Measurements from ENCODE around the gene IGSF21.

Gene IGSF21

DNA sequence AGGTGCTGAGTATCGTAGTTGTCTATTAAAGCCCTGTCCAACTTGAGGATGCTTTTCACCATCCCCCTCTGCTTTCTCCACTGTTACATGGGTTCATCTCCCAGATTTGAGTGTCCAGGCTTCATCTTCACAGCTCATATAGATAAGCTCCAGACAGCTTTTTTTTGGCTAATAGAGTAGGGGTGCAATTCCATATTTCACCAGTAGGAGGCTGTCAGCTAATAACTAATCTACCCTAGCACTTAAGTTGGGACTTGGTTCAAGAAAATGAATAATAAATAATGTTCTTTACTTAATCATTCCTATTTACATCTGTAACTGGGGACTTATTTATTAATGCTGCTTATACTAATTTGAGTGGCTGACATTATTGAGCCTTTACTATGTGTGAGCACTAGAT lies 124.5 kb downstream of the IGSF21 start:
- no peak for DNase-seq

DNA sequence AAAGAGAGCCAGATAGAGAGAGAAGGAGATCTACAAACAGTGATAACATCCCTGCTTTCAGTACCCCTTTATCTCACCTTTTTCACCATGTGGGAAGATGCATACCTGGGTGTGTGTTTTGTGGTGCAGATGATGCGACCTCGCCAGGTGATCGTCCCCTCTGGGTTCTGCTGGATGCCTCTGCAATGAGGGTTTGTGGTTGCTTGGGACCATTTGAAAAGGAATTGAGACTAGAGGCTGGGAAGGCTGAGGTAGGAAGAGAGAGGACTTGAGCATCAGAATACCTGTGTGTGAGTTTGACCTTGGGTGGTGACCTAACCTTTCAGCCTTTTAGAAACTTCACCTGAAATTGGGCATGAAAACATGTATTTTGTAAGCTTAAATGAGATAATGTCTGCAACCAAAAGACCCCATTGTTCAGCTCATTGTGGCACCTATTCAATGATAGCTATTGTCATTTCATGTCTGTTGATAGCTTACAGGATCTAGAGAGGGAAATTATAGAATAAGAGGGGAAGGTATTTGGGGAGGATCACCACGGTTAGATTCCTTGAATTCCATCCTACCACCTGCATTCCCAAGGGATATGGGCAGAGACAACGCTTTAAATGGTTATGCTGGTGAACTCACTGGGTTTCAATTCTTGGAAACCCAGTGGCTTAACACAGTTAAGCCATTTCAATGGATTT lies 125.7 kb downstream of the IGSF21 start:
- DNase-seq = no peak

DNA sequence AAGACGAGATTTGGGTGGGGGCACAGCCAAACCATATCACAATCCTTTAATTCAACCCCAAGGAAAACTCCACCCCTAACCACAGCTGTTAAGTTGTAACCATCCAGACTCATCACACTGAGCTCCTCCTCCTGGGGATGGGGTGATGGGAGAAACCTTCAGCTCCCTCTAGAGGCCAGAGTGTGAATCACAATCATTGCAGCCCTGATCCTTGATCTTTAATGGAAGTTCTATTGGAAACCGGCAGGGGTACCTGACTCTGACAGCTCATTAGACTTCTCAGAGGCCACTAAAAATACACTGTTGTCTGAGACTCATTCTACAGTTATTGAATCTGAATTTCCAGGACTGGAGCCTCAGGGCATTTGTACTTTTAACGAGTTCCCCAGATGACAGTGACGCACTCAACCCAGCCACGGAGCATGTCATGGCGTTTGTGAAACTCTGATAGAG lies 127.2 kb downstream of the IGSF21 start:
- no peak for DNase-seq

DNA sequence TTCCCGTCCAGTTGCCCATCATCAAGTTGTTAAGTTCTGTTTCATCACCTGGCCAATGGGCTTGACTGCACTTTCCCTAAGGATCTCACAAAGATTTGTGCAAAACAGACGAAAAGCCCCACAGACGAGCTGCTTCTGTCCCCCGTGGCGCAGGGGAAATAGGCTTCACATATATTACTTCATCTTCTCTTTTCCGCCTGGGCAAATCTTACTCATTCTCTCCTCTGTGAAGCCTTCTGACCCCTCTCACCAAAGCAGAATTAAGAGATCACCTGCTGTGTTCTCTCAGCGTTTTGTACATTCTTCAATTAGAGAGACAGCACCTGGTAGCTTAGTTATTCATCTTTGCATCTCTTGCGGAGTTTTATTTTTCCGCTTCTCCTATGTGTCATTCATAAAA lies 129.8 kb downstream of the IGSF21 start:
- no peak for DNase-seq

DNA sequence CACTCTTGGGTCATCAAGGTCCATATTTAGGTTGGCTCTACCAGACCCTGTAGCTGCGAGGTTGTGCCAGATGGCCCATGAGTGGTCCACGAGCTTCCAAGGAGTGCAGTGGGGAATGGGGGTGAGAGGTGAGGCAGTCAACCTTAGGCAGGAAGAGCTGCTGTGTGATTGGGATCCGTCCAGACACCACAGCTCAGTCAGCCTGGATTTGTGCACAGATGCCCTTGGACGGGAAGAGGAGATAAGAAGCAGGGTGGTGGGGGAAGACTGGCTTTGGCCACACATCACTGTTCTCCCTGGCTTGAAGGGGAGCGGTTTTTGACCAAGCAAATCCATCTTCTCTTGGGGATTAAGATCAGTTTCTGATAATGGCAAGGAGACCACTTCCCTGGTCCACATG lies 130.6 kb downstream of the IGSF21 start:
- no peak for DNase-seq

DNA sequence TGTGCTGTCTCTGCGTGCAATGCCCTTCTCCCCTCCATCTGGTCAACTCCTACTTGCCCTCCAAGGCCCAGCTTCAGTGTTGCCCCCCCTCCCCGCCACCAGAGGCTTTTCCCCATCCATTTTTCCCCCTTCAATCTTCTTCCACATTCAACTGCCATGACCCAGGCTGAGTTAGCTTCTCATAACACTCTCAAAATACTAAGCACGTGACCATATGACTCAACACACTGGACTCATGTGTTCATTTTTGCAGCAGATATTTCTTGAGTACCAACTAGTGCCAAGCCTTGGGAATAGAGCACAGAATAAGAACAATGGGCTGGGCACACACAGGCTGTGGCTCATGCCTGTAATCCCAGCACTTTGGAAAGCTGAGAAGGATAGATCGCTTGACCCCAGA lies 132.1 kb downstream of the IGSF21 start:
- no peak for DNase-seq

DNA sequence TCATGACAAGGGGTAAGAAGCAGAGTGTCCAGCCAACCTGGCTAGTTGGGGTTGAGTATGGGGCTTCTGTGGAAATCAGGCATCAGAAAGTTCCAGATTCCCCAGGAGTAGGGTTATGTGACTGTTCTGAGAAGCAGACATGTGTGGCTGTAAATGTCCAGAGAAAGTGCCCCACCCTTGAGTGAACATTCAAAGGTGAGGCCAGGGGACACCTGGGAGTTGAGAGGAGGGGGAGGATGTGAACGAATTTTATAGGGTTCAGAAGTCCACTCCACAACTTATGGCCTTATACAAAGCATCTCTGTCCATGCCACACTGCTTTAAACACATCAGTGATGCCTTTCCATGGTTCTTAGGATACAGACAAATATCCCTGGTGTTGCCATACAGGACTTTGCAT lies 133.3 kb downstream of the IGSF21 start:
- no peak for DNase-seq

DNA sequence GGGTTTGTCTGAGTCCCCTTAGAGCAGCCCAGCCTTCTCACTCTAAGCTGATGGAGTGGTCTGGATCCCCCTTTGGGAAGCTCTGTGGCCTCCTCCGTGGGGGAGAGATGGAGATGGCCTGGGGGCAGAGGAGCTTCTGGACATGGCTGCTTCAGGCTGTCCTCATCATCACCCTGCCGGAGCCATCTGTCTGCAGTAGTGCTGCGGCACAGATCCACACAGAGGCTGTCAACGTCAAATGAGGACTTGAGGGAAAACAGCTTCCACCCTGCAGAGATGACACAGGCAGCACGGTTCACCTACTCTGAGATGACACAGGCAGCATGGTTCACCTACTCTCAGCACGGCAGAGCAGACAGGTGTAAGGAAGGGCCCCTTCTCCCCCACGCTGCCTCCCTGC lies 134.3 kb downstream of the IGSF21 start:
- no peak for DNase-seq

DNA sequence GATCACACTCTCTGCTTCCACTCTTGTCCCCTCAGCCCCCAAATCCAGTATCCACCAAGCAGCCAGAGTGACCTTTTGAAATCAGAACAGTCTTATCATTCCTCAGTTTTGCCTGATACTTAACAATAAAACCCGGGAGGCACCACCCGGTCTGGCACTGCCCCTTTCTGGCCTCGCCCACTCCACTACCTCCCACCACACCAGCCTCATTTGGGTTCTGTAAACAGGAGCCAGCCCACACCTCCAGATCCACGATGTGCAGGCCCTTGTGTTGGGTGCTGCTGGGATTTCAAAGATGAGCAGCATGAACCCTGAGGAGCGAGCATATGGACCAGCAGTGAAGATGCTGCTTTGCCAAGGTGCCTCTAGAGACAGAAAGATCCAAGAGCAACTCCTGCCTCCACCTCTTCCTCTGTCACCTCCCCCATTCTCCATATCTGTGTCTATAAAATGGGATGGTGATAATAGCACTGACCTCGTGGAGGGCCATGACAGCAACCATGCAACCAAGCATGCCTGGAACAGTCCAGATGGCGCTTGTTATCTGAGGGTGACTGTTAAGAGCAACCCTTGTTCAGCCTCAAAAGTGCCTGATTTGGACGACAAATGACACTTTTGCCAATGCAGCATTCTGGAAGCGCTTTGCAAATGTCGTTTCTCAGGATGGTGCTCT lies 136.0 kb downstream of the IGSF21 start:
- DNase-seq = no peak

DNA sequence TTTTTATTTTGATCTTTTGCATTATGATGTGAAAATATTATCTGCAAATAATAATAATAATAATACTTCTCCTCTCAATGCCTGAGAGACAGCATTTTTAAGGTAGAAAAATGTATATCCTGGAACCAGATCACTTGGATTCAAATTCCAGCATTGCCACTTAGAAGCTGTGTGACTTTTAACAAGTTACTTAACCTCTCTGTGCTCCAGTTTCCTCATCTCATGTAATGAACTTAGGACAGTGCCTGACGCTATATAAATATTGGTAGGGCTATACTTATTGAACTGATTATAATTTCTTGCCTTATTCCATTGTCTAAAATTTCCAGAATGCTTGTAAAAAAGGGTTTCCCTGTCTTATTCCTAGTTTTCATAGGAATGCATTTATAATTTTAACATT lies 137.2 kb downstream of the IGSF21 start:
- no peak for DNase-seq

DNA sequence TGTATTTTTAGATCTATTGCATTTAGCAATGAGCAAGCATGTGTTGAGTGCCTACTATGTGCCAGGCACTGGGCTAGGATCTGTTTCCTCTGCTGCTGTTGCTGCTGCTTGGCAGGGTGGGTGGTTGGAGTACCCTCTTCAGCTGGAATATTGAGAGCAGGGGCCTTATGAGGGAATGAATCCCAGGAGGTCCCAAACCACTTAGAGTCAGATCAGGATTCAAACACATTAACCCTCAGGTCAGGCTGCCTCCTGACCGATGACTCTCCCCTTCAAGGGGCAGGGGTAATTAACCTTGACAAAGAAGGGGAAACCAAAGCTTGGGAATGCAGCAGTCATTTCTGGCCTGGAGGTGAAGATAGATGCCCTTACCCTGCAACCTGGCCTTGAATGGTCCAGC lies 138.0 kb downstream of the IGSF21 start:
- DNase-seq = no peak

DNA sequence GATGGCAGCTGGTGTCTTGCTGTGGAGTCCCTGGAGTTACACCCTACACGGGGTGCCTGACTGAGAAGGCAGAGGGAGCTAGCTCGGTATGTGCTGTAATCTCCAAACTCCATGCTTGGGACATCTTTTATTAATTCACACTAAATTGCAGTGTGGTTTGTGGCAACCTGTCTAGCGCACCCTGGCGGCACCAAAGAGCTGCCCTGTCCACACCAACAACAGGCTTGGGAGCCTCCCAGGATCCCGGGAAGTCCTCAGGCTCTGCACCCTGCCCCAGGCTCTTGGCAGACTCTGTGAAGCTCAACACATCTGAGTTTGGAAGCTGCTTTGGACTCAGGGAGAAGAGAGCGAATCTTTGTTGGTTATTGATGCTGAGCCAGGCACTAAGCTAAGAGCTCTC lies 138.9 kb downstream of the IGSF21 start:
- DNase-seq = no peak

DNA sequence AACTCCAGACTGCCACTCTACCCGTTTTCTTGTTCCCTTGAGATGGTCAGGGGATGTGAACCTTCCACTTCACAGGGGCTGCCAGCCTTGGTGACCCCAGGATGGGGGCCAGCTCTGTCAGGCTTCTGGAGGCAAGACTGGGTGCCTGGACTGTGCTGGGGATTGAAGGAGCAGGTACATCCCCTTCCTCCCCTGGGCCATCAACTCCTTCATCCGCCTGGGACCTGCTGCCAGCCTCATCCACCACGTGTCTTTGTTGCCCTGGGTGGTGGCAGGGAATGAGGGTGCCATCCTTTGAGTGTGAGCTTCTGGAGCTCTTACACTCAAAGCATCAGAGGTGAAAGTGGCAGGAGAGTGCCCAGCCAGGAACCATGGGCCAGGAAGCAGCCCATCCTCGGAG lies 139.6 kb downstream of the IGSF21 start:
- DNase-seq = no peak

DNA sequence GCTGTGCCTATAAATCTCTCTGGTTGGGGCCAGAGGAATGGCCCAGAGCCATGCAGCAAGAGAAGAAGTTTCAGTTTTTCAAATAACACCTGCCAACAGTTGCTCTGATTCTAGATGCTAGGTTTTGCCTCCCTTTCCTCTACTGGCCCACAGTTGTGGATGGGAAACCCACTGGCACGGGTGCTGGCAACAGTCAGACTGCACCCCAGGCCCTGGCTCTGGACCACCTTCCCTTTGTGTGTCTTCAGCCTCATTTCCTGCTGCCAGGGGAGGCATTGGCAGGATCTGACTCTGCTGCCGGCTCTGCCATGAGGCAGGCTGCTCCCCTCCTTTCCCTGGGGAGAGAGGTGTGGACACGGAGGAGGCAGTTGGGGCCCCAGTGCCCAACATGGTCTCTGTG lies 142.0 kb downstream of the IGSF21 start:
- no peak for DNase-seq

DNA sequence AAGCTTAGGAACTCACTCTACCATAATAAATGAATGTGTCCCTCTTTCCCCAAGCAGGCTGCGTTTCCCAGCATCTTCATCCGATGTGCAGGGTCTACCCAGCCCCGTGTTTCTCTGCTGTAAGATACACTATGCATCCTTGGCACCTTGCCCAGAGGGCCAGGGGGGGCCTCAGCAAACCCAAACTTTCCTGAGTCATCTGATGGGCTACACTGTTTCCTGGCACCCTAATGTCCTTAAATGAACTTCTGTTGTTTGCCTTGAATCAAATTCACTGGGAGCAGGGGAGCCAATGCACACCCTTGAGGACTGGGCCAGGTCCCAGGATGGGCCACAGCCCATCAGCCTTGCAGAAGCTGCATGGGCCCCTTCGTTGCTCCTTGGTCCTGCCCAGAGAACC lies 145.5 kb downstream of the IGSF21 start:
- no peak for DNase-seq

DNA sequence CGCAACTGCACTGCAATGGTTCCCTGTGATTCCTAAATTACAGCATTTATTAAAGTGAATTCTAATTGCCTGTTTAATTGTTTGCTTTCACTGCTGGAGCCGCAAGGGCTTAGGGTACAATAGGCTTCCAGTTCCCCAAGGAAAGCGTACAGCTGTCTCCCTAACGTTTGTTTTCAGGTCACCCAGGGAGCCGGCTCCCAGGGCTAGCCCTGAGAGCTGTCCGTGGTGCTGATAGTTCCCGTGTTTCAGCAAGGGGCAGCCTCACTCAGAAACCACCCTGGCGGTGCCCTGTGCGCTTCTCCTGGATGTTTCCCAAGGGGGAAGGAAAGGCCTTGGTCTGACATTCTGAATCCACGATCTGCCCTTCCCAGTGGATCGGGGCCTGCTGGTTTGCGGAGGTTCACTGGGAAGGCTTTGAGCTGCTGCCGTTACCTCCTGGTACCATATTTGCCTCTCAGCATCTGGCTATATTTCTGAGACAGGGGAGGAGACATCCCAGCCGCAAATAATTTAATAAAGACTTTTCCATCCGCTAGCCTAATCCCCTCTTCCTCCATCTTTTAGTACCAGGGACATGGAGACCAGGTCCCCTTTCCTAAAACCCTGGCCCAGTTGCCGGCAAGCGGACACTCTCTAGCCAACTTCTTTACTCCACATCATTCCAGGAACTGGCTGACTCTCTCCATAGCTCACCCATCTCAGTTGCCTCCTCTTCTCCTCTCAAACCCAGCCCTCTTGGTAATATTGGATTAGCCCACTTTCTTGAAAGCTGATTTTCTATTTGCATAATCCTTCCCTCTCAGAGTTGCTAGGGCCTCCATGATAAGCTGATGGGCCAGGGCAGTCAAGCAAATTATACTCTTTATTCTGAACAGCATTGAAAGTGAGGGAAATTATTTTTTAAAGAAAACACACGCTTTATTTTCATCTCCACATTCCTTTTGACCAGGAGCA lies 149.0 kb downstream of the IGSF21 start:
- no peak for DNase-seq

DNA sequence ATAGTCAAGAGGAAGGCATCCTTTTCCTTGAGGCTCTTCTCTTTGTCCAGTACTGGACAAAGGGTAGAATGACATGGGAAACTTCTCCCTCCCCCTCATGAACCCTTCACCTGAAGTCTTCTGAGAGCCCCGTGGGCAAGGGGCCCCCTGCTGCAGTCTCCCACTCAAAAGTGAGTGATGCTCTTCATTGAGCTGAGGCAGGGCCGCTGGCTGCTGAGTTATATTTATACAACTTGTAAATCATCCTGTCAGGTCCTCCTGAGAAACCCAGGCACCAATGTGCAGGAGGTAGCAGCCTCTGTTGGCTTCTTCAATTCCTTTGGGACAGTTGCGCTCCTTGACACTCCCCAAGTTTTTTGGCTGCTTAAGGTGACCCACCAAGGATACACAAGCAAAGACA lies 150.2 kb downstream of the IGSF21 start:
- no peak for DNase-seq

DNA sequence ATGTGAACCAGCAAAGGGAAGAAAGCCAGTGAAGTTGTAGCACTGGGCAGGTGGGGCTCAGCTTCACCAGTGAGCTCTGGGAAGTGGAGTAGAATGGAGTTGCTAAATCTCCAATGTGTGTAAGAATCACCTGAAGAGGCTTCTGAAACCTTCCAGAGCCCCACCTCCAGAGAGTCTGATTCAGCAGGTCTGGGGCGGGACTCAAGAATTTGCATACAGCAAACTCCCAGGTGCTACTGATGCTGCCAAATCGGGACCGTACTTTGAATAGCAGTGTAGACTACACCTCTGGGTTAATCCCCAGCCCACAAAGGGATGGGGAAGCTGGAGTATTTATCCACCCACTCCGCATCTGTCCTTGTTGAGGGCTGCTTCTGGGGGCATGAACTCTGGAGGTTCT lies 154.3 kb downstream of the IGSF21 start:
- DNase-seq = no peak

DNA sequence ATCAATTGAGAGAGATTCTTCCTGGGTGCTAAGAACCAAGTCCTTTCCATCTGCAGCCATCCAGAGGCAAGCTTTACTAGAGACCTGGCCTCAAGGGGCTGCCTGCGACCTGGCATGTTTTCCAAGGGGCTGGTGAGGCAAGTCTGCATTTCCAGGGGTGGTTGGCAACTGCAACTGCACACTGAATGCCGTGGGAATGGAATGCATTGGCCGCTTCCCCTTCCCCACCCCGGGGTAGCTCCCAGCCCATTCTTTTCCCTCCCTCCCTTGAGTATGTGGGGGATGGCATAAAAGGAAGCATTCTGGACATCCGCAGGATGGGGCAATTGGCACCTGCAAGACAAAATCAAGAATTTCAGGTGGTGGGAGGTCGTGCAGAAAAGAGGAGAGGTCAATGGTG lies 155.1 kb downstream of the IGSF21 start:
- no peak for DNase-seq

DNA sequence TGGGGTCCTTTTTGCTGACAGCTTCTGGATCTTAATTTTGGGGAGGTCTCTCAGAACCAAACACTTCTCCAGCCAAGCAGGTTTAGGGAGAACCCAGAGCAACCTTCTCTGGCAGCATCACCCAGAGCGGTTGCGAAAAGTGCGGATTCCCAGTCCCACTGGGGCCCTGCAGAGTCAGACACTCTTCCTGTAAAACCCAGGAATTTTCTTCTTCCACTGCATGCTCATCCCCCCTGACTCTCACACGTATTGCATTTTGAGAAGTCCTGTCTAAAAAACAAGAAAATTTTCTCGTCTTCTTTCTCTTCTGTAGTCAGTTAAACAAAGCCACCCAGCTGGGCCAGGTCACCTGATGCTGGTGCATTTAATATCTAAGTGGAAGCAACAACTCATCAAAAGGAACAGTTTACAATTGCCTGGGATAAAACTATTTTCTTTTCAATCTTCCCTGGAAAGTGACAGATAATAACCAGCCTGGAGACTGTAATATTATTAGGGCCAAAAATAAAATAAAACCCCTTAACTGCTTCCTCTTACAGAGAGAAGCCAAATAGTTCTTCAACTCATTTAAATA lies 156.0 kb downstream of the IGSF21 start:
- no peak for DNase-seq

DNA sequence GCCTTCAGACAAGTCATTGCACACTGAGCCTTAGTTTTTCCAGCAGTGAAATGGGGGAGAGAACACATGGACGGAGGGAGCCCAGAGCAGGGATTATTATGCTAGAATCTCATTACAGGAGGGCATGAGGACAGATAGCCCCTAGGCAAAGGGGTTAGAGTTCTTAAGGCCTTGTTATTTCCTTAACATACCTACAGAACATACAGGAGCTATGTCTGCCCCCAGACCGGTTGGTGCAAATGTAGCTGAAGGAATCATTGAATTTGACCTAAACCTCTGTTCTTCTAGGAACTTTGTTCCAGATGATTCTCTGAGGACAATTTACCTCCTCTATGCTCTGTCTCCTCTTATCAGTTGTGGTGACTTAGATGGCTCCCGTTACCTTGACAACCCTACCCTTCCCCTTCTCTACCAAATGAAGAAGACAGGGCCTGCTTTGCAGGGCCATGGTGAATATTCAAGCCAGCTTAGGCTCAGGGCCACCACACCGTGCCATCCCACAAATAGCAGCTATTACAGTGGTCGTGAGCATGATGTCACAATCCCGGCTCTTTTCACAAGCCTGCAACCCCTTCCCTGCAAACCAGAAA lies 156.9 kb downstream of the IGSF21 start:
- DNase-seq = no peak

DNA sequence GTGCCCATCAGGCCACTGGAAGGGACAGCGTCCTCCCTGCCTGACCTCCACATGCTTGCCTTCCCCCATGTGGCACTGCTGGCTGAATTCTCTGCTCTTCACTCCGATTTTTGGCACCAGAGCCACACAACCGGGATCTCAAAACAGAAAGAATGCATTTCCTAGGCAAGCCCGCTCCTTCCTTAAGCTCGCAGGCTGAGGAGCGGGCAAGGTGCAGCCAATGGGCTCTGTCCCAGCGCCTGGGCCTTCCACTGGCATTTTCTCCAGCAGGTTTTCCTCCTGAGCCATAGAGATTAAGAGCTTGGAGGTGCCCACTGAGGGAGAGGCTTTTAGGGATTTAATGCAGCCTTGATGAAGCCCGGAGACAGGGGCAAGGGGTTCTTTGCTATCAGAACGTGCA lies 158.0 kb downstream of the IGSF21 start:
- DNase-seq = no peak

DNA sequence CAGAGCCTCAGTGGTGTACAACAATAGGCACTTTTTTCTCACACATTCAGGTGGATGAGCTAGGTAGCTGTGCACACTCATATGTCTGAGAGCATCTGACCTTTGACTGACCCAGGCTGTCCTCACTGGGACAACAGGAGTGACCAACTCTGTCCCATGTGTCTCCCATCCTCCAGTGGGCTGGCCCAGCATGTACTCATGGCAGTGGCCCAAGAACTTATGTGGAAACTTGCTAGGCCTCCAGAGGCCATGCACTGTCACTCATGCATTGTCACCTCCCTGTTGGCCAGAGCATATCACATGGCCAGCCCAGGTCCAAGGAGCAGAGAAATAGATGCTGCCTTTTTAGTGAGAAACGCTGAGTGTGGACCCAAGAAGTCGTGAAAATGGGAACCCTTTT lies 158.8 kb downstream of the IGSF21 start:
- no peak for DNase-seq
